GM12878 (cell line): Measurements from ENCODE around the gene PYM1. TPM values are rescaled to one million over a fixed set of nuclear protein-coding genes. Genes with fewer than 3 reads are reported as not detected.

ENCODE experiments used
- DPF2 ChIP-seq: fragments of 450-650 bp; IDR thresholded peaks from 2 replicates; pipeline ENCODE4 v1.6.1; 2017; ENCODE audit warnings: mild to moderate bottlenecking
- FOXK2 ChIP-seq: fragments of 450-650 bp; IDR thresholded peaks from 2 replicates; pipeline ENCODE4 v1.6.1; 2017; ENCODE audit warnings: mild to moderate bottlenecking, moderate library complexity
- HDGF ChIP-seq: fragments of 450-650 bp; IDR thresholded peaks from 2 replicates; pipeline ENCODE4 v1.6.1; 2016; ENCODE audit warnings: antibody characterized with exemption
- NFYA ChIP-seq: IDR thresholded peaks from 2 replicates; pipeline ENCODE4 v1.6.1; 2011; ENCODE audit warnings: low read depth, mild to moderate bottlenecking, low read length, improper control_type of control experiment, borderline replicate concordance
- PKNOX1 ChIP-seq: fragments of 450-650 bp; IDR thresholded peaks from 2 replicates; pipeline ENCODE4 v1.6.1; 2016; ENCODE audit warnings: mild to moderate bottlenecking
- PRDM15 ChIP-seq: fragments of 450-650 bp; formaldehyde crosslinking; IDR thresholded peaks from 2 replicates; pipeline ENCODE4 v1.4.0; 2020; ENCODE audit warnings: mild to moderate bottlenecking, moderate library complexity
- RELB ChIP-seq: fragments of 450-650 bp; IDR thresholded peaks from 2 replicates; pipeline ENCODE4 v1.6.1; 2017; ENCODE audit warnings: low read depth, mild to moderate bottlenecking, moderate library complexity
- STAT3 ChIP-seq: IDR thresholded peaks from 2 replicates; pipeline ENCODE4 v1.6.1; 2011; ENCODE audit warnings: low read depth, low read length, improper control_type of control experiment
- USF2 ChIP-seq: IDR thresholded peaks from 2 replicates; pipeline ENCODE4 v1.6.1; 2011; ENCODE audit warnings: low read depth, low read length, improper control_type of control experiment, borderline replicate concordance
- YBX1 ChIP-seq: fragments of 450-650 bp; IDR thresholded peaks from 2 replicates; pipeline ENCODE4 v1.6.1; 2016; ENCODE audit warnings: antibody characterized with exemption
- polyA plus RNA-seq, 11 experiments: library from polyadenylated mRNA; depleted of rRNA in 4 of 11; unstranded in 6 of 11; stranded (reverse) in 5 of 11; fragments of >200 nt; fragmentation: Nextera tagmentation in 4 of 11; fragmentation: Illumina TruSeq in 1 of 11; extraction: Ambion mirVana in 4 of 11; extraction: Trizol in 1 of 11; gene quantifications; 1 replicate in 1 of 11; 2 replicates in 10 of 11; pipeline versions ENCODE4 v1.2.1 to v1.2.3, GENCODE V29; 2011 to 2016; ENCODE audit warnings: inconsistent platforms in 2 of 11, missing spikeins in 2 of 11, low read depth in 1 of 11
- total RNA-seq, 4 experiments: library from RNA; depleted of rRNA in 3 of 4; stranded (reverse); fragments of >200 nt in 3 of 4; fragmentation: Illumina TruSeq in 1 of 4; extraction: Trizol in 1 of 4; gene quantifications; 2 replicates each; pipeline versions ENCODE4 v1.2.1 to v1.2.3, GENCODE V29; 2013 to 2021
- TF ChIP-seq, protein P1 (sequence below): fragments of 450-650 bp; IDR thresholded peaks from 2 replicates; pipeline ENCODE4 v1.6.1; 2017; ENCODE audit warnings: mild to moderate bottlenecking
- TF ChIP-seq, protein P2 (sequence below): IDR thresholded peaks from 2 replicates; pipeline ENCODE4 v1.6.1; 2012; ENCODE audit warnings: mild to moderate bottlenecking, low read depth, low read length

PYM1 gene
- total and polyA plus RNA-seq, 10 of the 15 experiments (the other 5 are each of a cell fraction or from before 2014, with no cell fraction given): 33.9 to 93.4 (median 55.8) TPM

DNA sequence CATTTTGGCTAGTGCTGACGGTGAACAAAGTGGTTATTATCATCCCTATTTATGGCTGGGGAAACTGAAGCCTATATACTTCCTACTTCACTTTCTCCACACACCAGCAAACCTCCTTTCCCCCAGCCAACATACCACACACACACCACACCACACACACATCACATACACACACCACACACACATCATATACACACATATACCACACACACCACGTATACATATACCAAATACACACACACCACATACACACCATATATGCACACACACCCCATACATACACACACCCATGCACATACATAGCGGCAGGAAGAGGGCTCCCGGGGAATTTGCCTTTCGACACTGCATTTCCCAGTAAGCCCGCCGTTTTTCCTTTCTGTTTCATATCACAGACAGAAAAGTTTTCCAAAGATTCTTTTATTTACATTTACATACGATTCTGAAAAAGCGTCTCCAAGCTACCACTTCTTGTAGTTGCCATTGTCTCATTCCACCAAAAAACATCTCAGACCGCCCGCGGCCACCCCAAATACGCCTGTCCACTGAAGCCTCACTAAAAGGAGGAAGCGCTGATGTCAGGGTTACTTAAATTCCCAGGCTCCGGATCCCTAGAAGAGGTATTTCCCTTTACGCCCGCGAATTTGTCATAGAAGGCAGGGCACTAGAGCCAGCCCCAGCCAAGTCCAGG lies 45.4 kb upstream of the PYM1 start (continued):
- TF ChIP-seq, protein P1, sequence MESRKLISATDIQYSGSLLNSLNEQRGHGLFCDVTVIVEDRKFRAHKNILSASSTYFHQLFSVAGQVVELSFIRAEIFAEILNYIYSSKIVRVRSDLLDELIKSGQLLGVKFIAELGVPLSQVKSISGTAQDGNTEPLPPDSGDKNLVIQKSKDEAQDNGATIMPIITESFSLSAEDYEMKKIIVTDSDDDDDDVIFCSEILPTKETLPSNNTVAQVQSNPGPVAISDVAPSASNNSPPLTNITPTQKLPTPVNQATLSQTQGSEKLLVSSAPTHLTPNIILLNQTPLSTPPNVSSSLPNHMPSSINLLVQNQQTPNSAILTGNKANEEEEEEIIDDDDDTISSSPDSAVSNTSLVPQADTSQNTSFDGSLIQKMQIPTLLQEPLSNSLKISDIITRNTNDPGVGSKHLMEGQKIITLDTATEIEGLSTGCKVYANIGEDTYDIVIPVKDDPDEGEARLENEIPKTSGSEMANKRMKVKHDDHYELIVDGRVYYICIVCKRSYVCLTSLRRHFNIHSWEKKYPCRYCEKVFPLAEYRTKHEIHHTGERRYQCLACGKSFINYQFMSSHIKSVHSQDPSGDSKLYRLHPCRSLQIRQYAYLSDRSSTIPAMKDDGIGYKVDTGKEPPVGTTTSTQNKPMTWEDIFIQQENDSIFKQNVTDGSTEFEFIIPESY: no peak
- TF ChIP-seq RELB (peak; percentile 71), NFYA (no peak), PKNOX1 (no peak), STAT3 (no peak), USF2 (no peak), YBX1 (no peak), HDGF (peak; percentile 99), PRDM15 (CRISPR knock-in tag) (no peak), FOXK2 (peak; percentile 26; the same call in 1 of the 2 replicates), DPF2 (no peak)
- TF ChIP-seq, protein P2, sequence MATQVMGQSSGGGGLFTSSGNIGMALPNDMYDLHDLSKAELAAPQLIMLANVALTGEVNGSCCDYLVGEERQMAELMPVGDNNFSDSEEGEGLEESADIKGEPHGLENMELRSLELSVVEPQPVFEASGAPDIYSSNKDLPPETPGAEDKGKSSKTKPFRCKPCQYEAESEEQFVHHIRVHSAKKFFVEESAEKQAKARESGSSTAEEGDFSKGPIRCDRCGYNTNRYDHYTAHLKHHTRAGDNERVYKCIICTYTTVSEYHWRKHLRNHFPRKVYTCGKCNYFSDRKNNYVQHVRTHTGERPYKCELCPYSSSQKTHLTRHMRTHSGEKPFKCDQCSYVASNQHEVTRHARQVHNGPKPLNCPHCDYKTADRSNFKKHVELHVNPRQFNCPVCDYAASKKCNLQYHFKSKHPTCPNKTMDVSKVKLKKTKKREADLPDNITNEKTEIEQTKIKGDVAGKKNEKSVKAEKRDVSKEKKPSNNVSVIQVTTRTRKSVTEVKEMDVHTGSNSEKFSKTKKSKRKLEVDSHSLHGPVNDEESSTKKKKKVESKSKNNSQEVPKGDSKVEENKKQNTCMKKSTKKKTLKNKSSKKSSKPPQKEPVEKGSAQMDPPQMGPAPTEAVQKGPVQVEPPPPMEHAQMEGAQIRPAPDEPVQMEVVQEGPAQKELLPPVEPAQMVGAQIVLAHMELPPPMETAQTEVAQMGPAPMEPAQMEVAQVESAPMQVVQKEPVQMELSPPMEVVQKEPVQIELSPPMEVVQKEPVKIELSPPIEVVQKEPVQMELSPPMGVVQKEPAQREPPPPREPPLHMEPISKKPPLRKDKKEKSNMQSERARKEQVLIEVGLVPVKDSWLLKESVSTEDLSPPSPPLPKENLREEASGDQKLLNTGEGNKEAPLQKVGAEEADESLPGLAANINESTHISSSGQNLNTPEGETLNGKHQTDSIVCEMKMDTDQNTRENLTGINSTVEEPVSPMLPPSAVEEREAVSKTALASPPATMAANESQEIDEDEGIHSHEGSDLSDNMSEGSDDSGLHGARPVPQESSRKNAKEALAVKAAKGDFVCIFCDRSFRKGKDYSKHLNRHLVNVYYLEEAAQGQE: no peak
